Hair follicle dermal papilla cell (primary cell): ENCODE measurements around the gene CNTD1. TPM values are rescaled to one million over a fixed set of nuclear protein-coding genes. Genes with fewer than 3 reads are reported as not detected.

Source experiments
- small RNA-seq: library from RNA; depleted of rRNA; stranded (forward); fragments of <200 nt; gene quantifications from one replicate; pipeline ENCODE3, GENCODE V24; 2012
- total RNA-seq: library from RNA; depleted of rRNA; stranded (reverse); fragments of >200 nt; gene quantifications from 2 replicates; pipeline ENCODE4 v1.2.3, GENCODE V29; 2012

CNTD1 gene, protein sequence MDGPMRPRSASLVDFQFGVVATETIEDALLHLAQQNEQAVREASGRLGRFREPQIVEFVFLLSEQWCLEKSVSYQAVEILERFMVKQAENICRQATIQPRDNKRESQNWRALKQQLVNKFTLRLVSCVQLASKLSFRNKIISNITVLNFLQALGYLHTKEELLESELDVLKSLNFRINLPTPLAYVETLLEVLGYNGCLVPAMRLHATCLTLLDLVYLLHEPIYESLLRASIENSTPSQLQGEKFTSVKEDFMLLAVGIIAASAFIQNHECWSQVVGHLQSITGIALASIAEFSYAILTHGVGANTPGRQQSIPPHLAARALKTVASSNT
- not detected in 2 replicates for total RNA-seq

DNA sequence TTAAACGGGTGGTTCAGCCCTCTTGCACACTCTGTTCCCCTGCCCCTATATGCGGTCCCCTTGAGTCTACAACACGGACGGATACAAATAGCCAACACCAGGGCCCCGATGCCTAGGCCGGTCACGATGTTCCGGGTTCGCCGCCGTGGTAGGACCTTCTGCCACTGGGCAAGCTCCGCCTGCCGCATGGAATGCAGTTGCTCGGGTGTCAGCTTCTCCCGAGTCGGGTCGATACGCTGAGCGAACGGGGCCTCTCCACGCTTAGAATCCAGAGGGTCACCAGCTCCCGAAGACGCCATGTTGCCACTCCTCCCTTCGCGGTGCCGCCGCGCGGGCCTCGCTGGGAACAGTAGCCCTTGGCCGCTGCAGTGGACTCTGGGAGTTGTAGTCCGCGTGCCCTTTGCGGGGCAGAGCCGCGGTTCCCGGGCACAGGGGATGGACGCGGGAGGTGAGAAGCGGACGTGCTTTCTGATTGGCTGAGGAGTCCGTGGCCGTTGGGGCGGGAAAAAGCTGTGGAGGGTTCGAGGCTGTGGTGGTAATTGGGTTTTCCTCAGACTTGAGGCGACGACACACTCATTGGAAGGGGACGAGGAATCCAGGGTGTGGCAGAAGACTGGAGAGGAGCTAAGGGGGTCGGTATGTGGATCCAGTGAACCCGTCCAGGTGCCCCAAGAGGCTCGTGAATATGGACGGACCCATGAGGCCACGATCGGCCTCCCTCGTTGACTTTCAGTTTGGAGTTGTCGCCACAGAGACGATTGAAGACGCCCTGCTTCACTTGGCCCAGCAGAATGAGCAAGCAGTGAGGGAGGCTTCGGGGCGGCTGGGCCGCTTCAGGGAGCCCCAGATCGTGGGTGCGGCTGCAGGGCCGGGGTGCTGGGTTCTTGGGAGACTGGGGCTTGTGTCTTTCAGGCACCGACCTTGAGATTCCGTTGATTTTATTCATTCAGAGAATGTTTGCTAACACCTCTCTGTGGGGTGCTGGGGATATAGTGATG, at the start of gene CNTD1, which contains the start of gene COA3:
TSS of gene CNTD1 (plus strand) at position 479 of the 998 bp plus-strand sequence. CDS start at position 686, 207 bp downstream.
TSS of gene COA3 (minus strand) at position 322 of the 998 bp plus-strand sequence. CDS start at position 299, 23 bp downstream.

DNA sequence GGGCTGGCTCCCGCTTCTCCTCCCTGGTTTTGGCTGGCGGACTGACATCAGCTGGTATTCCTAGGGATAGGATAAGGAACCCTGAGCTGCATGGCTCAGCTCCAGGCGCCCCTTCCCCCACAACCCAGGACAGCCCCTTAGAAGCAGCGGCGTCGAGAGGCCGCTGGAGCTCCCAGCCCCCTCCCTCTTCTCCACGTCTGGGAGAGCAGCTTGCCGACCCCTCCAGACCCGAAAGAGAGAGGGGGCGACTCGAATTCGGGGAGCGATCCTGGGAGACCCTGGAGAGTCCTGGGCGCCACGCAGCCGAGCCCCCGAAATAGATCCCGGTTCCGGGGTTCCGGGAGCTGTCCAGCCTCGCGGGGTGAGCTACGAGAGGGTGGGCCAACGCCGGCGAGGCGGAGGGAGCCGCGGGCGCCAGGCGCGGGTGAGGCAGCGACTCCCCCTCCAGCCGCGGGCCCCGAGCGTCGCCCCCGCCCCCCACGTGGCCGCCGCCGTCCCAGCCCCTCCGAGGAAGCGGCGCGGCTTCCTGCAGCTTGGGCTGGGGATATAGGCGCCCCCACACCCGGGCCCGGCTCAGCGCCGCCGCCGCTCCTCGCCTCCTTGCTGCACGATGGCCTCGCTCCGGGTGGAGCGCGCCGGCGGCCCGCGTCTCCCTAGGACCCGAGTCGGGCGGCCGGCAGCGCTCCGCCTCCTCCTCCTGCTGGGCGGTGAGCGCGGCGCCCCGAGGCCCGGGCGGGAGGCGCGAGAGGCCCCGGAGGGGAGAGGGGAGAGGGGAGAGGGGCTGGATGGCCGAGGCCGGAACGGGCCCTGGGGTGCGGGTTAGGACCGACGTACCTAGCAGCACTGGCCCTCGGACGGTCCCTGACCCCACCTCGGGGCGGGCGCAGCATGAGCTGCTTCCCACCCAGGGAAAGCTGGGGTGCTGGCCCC, 37.7 kb upstream of the CNTD1 start, which contains the start of gene RAMP2:
TSS of gene RAMP2 (plus strand) at position 576 of the 930 bp plus-strand sequence. CDS start at position 611, 35 bp downstream.

DNA sequence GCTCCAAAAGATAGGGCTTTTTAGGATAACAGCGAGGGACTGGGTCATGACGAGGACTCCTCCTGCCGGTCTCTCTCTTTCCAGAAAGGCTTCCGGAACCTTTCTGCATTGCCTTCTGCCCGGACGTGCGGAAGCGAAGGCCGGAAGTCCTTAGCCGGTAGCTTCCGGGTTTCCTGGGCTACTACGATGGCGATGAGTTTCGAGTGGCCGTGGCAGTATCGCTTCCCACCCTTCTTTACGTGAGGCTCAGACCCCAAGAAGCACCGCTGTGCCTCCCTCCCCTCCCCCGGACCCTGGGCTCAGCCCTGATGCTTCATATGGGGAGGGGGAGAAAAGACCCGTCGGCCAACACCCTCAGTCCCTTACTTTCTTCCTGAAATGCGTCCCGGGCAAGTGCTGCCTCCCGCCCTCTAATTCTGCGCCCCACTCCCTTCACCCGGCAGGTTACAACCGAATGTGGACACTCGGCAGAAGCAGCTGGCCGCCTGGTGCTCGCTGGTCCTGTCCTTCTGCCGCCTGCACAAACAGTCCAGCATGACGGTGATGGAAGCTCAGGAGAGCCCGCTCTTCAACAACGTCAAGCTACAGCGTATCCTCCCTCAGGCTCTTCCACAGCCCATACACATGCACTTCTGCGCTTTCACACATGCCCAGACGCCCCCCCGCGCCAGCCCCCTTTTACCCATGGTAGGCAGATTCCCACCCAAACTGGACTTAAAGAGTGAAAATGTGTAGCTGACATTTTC, 25.2 kb upstream of the CNTD1 start, which contains the start of gene VPS25:
TSS of gene VPS25 (plus strand) at position 160 of the 746 bp plus-strand sequence. CDS start at position 187, 27 bp downstream.

DNA sequence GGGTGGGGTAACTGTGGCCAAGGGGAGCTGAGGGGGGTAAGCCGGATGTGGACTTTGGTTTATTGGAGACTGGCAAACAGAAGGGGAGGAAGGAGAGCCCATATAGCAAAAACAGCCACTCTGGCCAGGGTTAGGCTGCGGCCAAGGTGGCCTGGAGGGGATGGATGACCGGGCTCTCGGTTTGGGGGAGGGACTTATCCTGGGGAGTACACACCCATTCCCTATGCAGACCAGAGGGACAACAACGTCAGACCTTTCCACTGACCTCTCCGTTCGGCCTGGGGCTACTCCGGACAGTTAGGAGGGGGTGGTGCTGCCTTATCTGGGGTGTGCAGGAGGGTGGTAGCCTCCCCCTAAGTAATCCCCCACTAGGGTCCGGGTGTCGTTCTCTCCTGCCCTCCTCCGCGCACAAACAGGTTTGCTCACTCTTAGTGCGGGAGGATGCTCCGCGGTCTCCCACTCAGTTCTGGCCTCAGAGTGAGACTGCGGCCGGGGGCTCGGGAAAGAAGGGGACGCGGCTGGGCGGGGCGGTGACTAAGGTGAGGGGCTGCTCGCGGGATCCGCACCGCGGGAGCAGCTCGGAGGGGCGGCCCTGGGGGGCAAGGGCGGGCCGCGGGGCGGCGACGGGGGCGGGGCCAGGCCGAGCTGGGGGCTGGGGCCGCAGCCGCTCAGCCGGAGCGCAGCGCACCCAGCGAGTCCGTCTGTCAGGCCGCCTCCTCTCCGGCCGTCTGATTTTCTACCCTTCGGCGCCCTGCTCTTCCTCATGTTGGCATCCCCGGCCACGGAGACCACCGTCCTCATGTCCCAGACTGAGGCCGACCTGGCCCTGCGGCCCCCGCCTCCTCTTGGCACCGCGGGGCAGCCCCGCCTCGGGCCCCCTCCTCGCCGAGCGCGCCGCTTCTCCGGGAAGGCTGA, 18.5 kb upstream of the CNTD1 start, which contains the start of gene WNK4:
TSS of gene WNK4 (plus strand) at position 675 of the 915 bp plus-strand sequence. CDS start at position 764, 89 bp downstream.

DNA sequence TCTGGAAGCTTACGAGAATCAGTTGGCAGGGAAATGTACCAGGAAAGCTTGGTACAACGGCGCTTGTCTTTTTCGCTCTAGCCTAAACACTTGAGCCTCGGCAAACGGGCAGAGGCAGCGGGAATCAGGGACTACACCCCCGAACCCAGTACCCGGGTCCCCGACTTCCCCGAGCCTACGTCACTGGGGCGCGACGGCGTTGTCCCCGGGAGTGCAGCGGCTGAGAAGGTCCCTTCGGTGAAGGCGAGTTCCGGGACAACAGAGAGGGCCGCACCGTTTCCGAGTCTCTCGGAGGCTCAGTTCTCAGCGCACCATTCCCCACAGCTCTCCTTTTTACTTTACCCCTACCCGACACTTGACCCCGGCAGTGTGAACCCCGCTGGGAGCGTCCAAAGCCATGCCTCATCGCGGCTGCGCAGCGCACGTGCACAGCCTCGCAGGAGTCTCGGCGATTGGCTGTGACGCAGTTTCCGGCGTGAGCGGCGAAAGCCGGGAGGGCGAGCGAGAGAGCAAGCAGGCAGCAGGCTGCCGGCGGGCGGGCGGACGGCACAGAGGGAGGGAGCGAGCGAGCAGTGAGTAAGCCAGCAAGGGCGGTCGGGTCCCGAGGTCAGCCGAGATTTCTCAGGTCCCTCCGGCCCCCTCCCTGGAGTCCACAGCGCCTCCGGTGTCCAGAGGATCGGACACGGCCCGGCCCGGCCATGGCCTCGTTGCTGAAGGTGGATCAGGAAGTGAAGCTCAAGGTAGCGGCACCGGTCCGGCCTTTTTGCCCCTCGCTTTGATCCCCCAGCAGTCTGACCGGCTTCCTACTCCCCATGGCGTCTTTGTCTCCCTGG, 34.5 kb downstream of the CNTD1 start, which contains the start of gene PSME3:
TSS of gene PSME3 (plus strand) at position 464 of the 833 bp plus-strand sequence. CDS start at position 699, 235 bp downstream.

DNA sequence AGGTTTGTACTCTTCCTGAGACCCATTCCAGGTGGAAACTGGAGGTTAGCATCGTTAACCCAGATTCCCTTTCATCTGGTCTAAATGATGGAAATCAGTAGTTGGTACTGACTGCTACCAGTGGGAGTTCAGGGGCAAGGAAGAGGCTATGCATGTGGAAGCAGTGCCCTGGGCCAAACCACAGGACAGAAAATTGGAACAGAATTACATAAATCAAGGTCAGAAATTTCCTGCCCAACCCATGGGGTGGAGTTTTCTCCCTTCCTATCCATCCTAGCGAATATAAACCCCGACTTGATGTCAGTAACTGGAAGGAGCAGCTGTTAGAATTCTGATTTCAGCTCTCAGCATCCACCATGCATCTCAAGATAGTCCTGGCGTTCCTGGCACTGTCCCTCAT, 45.6 kb downstream of the CNTD1 start, which contains the start of gene AOC2:
TSS of gene AOC2 (plus strand) at position 310 of the 400 bp plus-strand sequence. CDS start at position 357, 47 bp downstream.

DNA sequence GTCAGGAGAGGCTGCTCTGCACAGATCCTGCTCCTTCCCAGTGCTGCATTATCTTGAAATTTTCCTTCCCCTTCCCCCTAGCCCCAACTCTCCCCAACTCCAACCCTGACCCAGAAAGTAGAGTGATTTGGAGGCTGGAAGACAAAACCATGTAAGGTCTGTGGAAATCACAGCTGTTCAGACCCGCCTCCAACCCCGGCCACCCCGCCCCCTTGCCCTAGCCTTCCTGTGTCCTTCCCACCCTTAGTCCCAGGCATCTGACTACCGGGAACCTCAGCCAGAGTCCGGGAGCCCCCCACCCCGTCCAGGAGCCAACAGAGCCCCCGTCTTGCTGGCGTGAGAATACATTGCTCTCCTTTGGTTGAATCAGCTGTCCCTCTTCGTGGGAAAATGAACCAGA, 52.3 kb downstream of the CNTD1 start, which contains the start of gene AOC3:
TSS of gene AOC3 (plus strand) at position 246 of the 400 bp plus-strand sequence. CDS start at position 391, 145 bp downstream.

Small RNA genes within 50 kb of the gene (small RNA-seq; reads per million reads assigned to genes)
- gene HMGN2P15 (not detected), gene MIR6781 (not detected)

Other genes with a start within 250 kb of the CNTD1 start
- gene HSD17B1, start 245.9 kb upstream of the CNTD1 start, total RNA-seq = 0.12 and 0.81 TPM in 2 replicates
- 19.1 and 23.2 TPM in 2 replicates for gene COASY, start 236.7 kb upstream of the CNTD1 start, total RNA-seq
- 45.7 and 54.4 TPM in 2 replicates for gene MLX, start 231.8 kb upstream of the CNTD1 start, total RNA-seq
- gene PSMC3IP, start 221.1 kb upstream of the CNTD1 start, total RNA-seq = 0.97 and 1.3 TPM in 2 replicates
- 116 and 136 TPM in 2 replicates for gene RETREG3, start 189.5 kb upstream of the CNTD1 start, total RNA-seq
- gene TUBG1, start 189.2 kb upstream of the CNTD1 start, total RNA-seq = 29.9 and 35.2 TPM in 2 replicates
- 14.9 and 17.7 TPM in 2 replicates for gene TUBG2, start 139.6 kb upstream of the CNTD1 start, total RNA-seq
- gene PLEKHH3, start 121.9 kb upstream of the CNTD1 start, total RNA-seq = 22.0 and 24.5 TPM in 2 replicates
- 2.2 and 2.4 TPM in 2 replicates for gene CCR10, start 117.0 kb upstream of the CNTD1 start, total RNA-seq
- gene CNTNAP1, start 116.3 kb upstream of the CNTD1 start, total RNA-seq = 38.0 and 51.6 TPM in 2 replicates
- 32.9 and 37.8 TPM in 2 replicates for gene EZH1, start 53.8 kb upstream of the CNTD1 start, total RNA-seq
- gene RAMP2, start 37.6 kb upstream of the CNTD1 start, total RNA-seq = not detected in 2 replicates
- gene VPS25, start 25.4 kb upstream of the CNTD1 start, total RNA-seq = 40.2 and 46.8 TPM in 2 replicates
- under 0.01 TPM in 1 of 2 replicates, not detected in the other for gene WNK4, start 18.3 kb upstream of the CNTD1 start, total RNA-seq
- 38.1 and 48.7 TPM in 2 replicates for gene COA3, start 157 bp upstream of the CNTD1 start, total RNA-seq
- gene BECN1, start 25.4 kb downstream of the CNTD1 start, total RNA-seq = 74.4 and 81.3 TPM in 2 replicates
- gene PSME3, start 34.5 kb downstream of the CNTD1 start, total RNA-seq = 79.7 and 83.1 TPM in 2 replicates
- 0.73 and 1.3 TPM in 2 replicates for gene AOC2, start 45.7 kb downstream of the CNTD1 start, total RNA-seq
- gene AOC3, start 52.3 kb downstream of the CNTD1 start, total RNA-seq = under 0.01 TPM in 1 of 2 replicates, not detected in the other
- gene G6PC1, start 101.9 kb downstream of the CNTD1 start, total RNA-seq = not detected in 2 replicates
- 15.3 and 16.4 TPM in 2 replicates for gene AARSD1, start 165.6 kb downstream of the CNTD1 start, total RNA-seq
- gene PTGES3L, start 181.2 kb downstream of the CNTD1 start, total RNA-seq = not detected in 2 replicates
- 10.8 and 13.3 TPM in 2 replicates for gene RUNDC1, start 181.7 kb downstream of the CNTD1 start, total RNA-seq
- 404 and 600 TPM in 2 replicates for gene RPL27, start 199.6 kb downstream of the CNTD1 start, total RNA-seq
- 69.8 and 71.7 TPM in 2 replicates for gene IFI35, start 207.9 kb downstream of the CNTD1 start, total RNA-seq
- gene VAT1, start 223.5 kb downstream of the CNTD1 start, total RNA-seq = 357 and 482 TPM in 2 replicates
- 0.32 and 0.49 TPM in 2 replicates for gene RND2, start 226.4 kb downstream of the CNTD1 start, total RNA-seq